K562 (cell line): ENCODE measurements around the gene PRSS22. TPM values are rescaled to one million over a fixed set of nuclear protein-coding genes. Genes with fewer than 3 reads are reported as not detected.

ENCODE experiments used
- ATAC-seq: fragments of 200-7000 bp; cut with Tn5 transposase; 3 replicates; pipeline ENCODE4 v1.9.1; 2020; ENCODE audit warnings: moderate library complexity
- BruUV-seq: library from RNA; stranded (reverse); fragments of 400-500 nt; replicated peaks from 2 replicates; lab custom pipeline; 2021; lab: Mats Ljungman, UMichigan
- CTCF ChIA-PET: fragments of 300-600 bp; formaldehyde crosslinking; extraction: SDS; loops from one replicate; lab custom pipeline; 2021; ENCODE audit warnings: low intra/inter-chr PET ratio; lab: Yijun Ruan, JAX
- POLR2A ChIA-PET: fragments of 300-600, 350-650 bp; sonication (Branson Sonifier 250); formaldehyde crosslinking; extraction: SDS; loops from one replicate; lab custom pipeline; 2021; ENCODE audit warnings: antibody characterized with exemption, inconsistent platforms; lab: Yijun Ruan, JAX
- DNase-seq, 4 experiments: peaks; one replicate each; pipeline versions ENCODE4 v3.0.0 to v3.0.0-alpha.2; 2011 to 2018; ENCODE audit warnings: low spot score in 3 of 4, mixed read lengths in 3 of 4; ENCODE audit errors: extremely low read depth in 1 of 4
- FAIRE-seq: peaks from 2 replicates; lab custom pipeline; 2011; peaks lifted over from hg19 to GRCh38; lab: Jason Lieb, UNC
- H2AFZ ChIP-seq: 2 replicates; pipeline ENCODE4 v1.6.0; 2011; ENCODE audit warnings: low read depth, low read length, control low read depth, inconsistent platforms
- H3K27ac ChIP-seq: fragments of 200-600 bp; 3 replicates; pipeline ENCODE4 v1.8.0; 2011; ENCODE audit warnings: low read depth, mild to moderate bottlenecking, control low read depth, inconsistent platforms, low read length, moderate library complexity, mixed read lengths; ENCODE audit errors: extremely low read depth
- H3K27me3 ChIP-seq, 2 experiments: fragments of 300-600 bp in 1 of 2; 2 replicates in 1 of 2; 3 replicates in 1 of 2; pipeline versions ENCODE4 v1.6.0 to v1.8.0; 2011; ENCODE audit warnings: inconsistent platforms in 2 of 2, low read length in 2 of 2, mild to moderate bottlenecking in 1 of 2, mixed read lengths in 1 of 2, moderate library complexity in 1 of 2; ENCODE audit not compliant: control insufficient read depth in 2 of 2, insufficient read depth in 2 of 2
- H3K36me3 ChIP-seq: fragments of 300-600 bp; 3 replicates; pipeline ENCODE4 v1.8.0; 2011; ENCODE audit warnings: mild to moderate bottlenecking, low read length, inconsistent platforms; ENCODE audit not compliant: control insufficient read depth, insufficient read depth
- H3K4me1 ChIP-seq, 2 experiments: fragments of 200-600 bp in 1 of 2; replicated peaks in 1 of 2; 2 replicates in 1 of 2; 3 replicates in 1 of 2; pipeline versions ENCODE4 v1.5.1 to v1.8.0; 2011; ENCODE audit warnings: inconsistent platforms in 2 of 2, low read length in 2 of 2, mild to moderate bottlenecking in 1 of 2, mixed read lengths in 1 of 2, moderate library complexity in 1 of 2; ENCODE audit not compliant: control insufficient read depth in 2 of 2, insufficient read depth in 2 of 2
- H3K4me2 ChIP-seq: 2 replicates; pipeline ENCODE4 v1.6.1; 2011; ENCODE audit warnings: low read length, control low read depth, inconsistent platforms, mixed read lengths; ENCODE audit not compliant: insufficient read depth
- H3K4me3 ChIP-seq: fragments of 200-600 bp; sonication (generic), shearing (Covaris generic); 2 replicates; pipeline ENCODE4 v1.5.1; 2016; ENCODE audit warnings: control low read depth, inconsistent platforms
- H3K79me2 ChIP-seq: fragments of 200-600 bp; 3 replicates; pipeline ENCODE4 v1.8.0; 2011; ENCODE audit warnings: low read length, inconsistent platforms; ENCODE audit not compliant: control insufficient read depth, insufficient read depth
- H3K9ac ChIP-seq, 2 experiments: 2 replicates each; pipeline versions ENCODE4 v1.6.0 to v1.6.1; 2011; ENCODE audit warnings: low read depth in 2 of 2, low read length in 2 of 2, control low read depth in 1 of 2, inconsistent platforms in 1 of 2, mild to moderate bottlenecking in 1 of 2, mixed read lengths in 1 of 2; ENCODE audit not compliant: insufficient read depth in 1 of 2
- H3K9me1 ChIP-seq: one replicate; pipeline ENCODE4 v1.6.0; 2011; ENCODE audit warnings: inconsistent platforms, mild to moderate bottlenecking, low read length, moderate library complexity; ENCODE audit not compliant: control insufficient read depth, insufficient read depth
- H3K9me3 ChIP-seq: replicated peaks from 2 replicates; pipeline ENCODE4 v1.5.1; 2011; ENCODE audit warnings: low read depth, low read length, inconsistent platforms; ENCODE audit not compliant: control insufficient read depth, insufficient read depth
- H4K20me1 ChIP-seq: replicated peaks from 2 replicates; pipeline ENCODE4 v1.6.1; 2011; ENCODE audit warnings: low read length, inconsistent platforms, mixed read lengths; ENCODE audit not compliant: control insufficient read depth, insufficient read depth
- BDP1 ChIP-seq: IDR thresholded peaks from 3 replicates; pipeline ENCODE4 v1.6.1; 2011; ENCODE audit not compliant: insufficient read length, insufficient read depth
- CTCFL ChIP-seq: IDR thresholded peaks from 2 replicates; pipeline ENCODE4 v1.6.1; 2011; ENCODE audit warnings: borderline replicate concordance, low read depth, mild to moderate bottlenecking, moderate library complexity, low read length; ENCODE audit not compliant: insufficient read depth, poor library complexity, severe bottlenecking
- ETV5 ChIP-seq: sonication (generic); formaldehyde crosslinking; IDR thresholded peaks from 2 replicates; pipeline ENCODE4 v1.4.0; 2020; ENCODE audit warnings: low read depth, mild to moderate bottlenecking, missing genetic modification reagents
- FOXP4 ChIP-seq: sonication (generic); formaldehyde crosslinking; IDR thresholded peaks from 2 replicates; pipeline ENCODE4 v1.8.0; 2022; ENCODE audit warnings: mild to moderate bottlenecking, missing genetic modification reagents, borderline replicate concordance
- HNRNPLL ChIP-seq: fragments of 200-400 bp; formaldehyde crosslinking; IDR thresholded peaks from 2 replicates; pipeline ENCODE4 v1.6.1; 2017; ENCODE audit warnings: low read length, low read depth, mild to moderate bottlenecking; ENCODE audit not compliant: poor library complexity, severe bottlenecking
- NEUROD1 ChIP-seq: fragments of 150-350 bp; IDR thresholded peaks from 2 replicates; pipeline ENCODE4 v1.6.1; 2014; ENCODE audit warnings: borderline replicate concordance, low read length, low read depth; ENCODE audit not compliant: partially characterized antibody
- SMARCB1 ChIP-seq: IDR thresholded peaks from 2 replicates; pipeline ENCODE4 v1.6.1; 2011; ENCODE audit warnings: improper control_type of control experiment, low read depth; ENCODE audit not compliant: insufficient read length
- ZC3H4 ChIP-seq: sonication (generic); formaldehyde crosslinking; IDR thresholded peaks from 2 replicates; pipeline ENCODE4 v1.9.0; 2021; ENCODE audit warnings: missing genetic modification reagents, borderline replicate concordance
- ZNF449 ChIP-seq: fragments of 250-450 bp; sonication (Bioruptor Pico); IDR thresholded peaks from 2 replicates; pipeline ENCODE4 v1.8.0; 2022; ENCODE audit warnings: moderate library complexity, mild to moderate bottlenecking, inconsistent platforms
- WGBS: fragments of 100-300 bp; shearing (Covaris generic); methylation state at CpG from one replicate; pipeline ENCODE4 v1.1.6; 2016; ENCODE audit warnings: low coverage, mixed read lengths; ENCODE audit not compliant: insufficient coverage; ENCODE audit errors: missing lambda C conversion rate; 5-methylcytosine and 5-hydroxymethylcytosine counted together
- in situ Hi-C: fragments of 300-500 bp; cut with MboI; formaldehyde crosslinking; loops from 4 replicates; pipeline ENCODE4 v1.15.0; 2018; ENCODE audit warnings: inconsistent platforms, mixed read lengths
- intact Hi-C: fragments of 100-400 bp; cut with micrococcal nuclease; formaldehyde crosslinking; loops from 2 replicates; pipeline ENCODE4 v1.14.2; 2022
- polyA plus RNA-seq, 8 experiments: library from polyadenylated mRNA; depleted of rRNA in 4 of 8; stranded (reverse) in 5 of 8; unstranded in 3 of 8; fragments of >200 nt; fragmentation: Nextera tagmentation in 2 of 8; fragmentation: Illumina TruSeq in 1 of 8; extraction: Ambion mirVana in 2 of 8; extraction: Trizol in 1 of 8; gene quantifications; 2 replicates each; pipeline versions ENCODE4 v1.2.1 to v1.2.3, GENCODE V29; 2011 to 2014; ENCODE audit warnings: inconsistent platforms in 1 of 8, missing spikeins in 1 of 8
- total RNA-seq, 7 experiments: library from RNA; depleted of rRNA in 6 of 7; stranded (reverse); fragments of >200 nt in 6 of 7; fragmentation: Illumina TruSeq in 2 of 7; extraction: Trizol in 2 of 7; gene quantifications; 2 replicates each; pipeline versions ENCODE4 v1.2.1 to v1.2.3, GENCODE V29; 2011 to 2021; ENCODE audit warnings: low replicate concordance in 1 of 7

The PRSS22 gene
- total and polyA plus RNA-seq, 9 of the 15 experiments (the other 6 are each of a cell fraction or from before 2014, with no cell fraction given) = 0.13 to 0.42 TPM; not detected in 7

DNA sequence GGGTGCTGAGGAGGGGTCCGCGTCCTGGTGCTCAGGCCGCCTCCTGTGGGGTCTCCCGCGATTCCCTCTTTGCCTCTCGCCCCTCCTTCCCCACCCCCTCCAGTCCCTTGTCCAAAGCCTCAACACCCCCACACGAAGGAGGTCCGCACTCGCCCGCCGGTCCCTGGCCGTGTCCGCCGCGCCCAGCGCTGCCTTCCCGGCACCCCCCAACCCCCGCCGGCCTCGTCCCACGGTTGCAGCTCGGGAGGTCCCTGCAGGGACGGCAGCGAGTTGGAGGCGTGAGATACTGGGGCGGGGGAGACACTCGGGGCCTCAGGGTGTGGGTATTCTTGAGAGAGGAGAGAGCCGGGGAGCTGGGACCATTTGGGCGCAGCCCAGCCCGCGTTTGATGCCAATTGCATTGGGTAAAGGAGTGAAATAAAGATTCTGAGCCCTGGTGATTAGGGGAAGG, 25.5 kb upstream of the PRSS22 start (continued):
- TF ChIP-seq SMARCB1 (no peak), FOXP4 (0 out of 2 replicates have a peak, but pooled peaks have one; percentile 25)
- TF ChIP-seq, all 486 proteins: peak for 26

- Histone ChIP-seq H3K27ac (peak within 1 kb of the TSS; percentile 77), H3K36me3 (no peaks in the 10 kb centered on the region), H3K4me1 (peaks cover 0 to 26% of the 10 kb centered on the region in 2 experiments; a peak in 3 of 5 replicates), H2AFZ (peak within 1 kb of the TSS; percentile 88), H3K4me3 (peak within 1 kb of the TSS; percentile 60), H3K4me2 (peak within 1 kb of the TSS; percentile 86), H3K9me3 (peaks cover 6% of the 10 kb centered on the region), H3K9me1 (no peaks in the 10 kb centered on the region), H4K20me1 (no peaks in the 10 kb centered on the region), H3K79me2 (peaks cover 6% of the 10 kb centered on the region; the same call in 2 of the 3 replicates), H3K9ac (peak within 1 kb of the TSS; percentile 78 to 99), H3K27me3 (no peaks in the 10 kb centered on the region)
- ChIA-PET POLR2A (interaction anchor here (0.6 to 1.9 kb wide), 16 partner anchors 8 to 488 kb away, joined by 3 to 10 read pairs (median 4); partner anchors contain the start of gene PKMYT1), CTCF (interaction anchor here (1.2 kb wide), 1 partner anchor 37 kb away, joined by 3 read pairs; no protein-coding TSS in a partner anchor)
- BruUV-seq = no TSS peak
- under 1% methylated on average over 54 of the region's 73 CpGs for WGBS
- peak; percentile 96 for ATAC-seq
- intact Hi-C loops = loop anchor here (2.0 kb wide), 1 partner anchor 22 kb away; no protein-coding TSS in a partner anchor
- in situ Hi-C loops = no loop called here
- DNase-seq = peak; percentile 94 to 97 (median 96)
- peak; percentile 95 for FAIRE-seq
- peak; percentile 76 for TF ChIP-seq NEUROD1
- 0 out of 2 replicates have a peak, but pooled peaks have one; percentile 42 for TF ChIP-seq ZNF449 (CRISPR knock-in tag)
- TF ChIP-seq HNRNPLL = peak; percentile 58
- TF ChIP-seq CTCFL = peak; percentile 0
- 0 out of 2 replicates have a peak, but pooled peaks have one; percentile 21 for TF ChIP-seq ETV5 (CRISPR knock-in tag)
- no peak for TF ChIP-seq ZC3H4
- no peak for TF ChIP-seq BDP1
These were observed 24.9 kb upstream of the PRSS22 start, which contains the start of gene FLYWCH2 for GRCh38 chr16:2882650-2883457. Gene FLYWCH2, plus strand, starts transcription at chr16:2883215. Its CDS starts 13,235 bp downstream, at chr16:2896450.
